ENCODE measurements around the gene S100A5.

Gene S100A5

GRCh38 chr1:153503766-153504165 lies 37.0 kb downstream of the S100A5 start:
- DNase-seq, result no peak

- no peak for DNase-seq
Observed at GRCh38 chr1:153498746-153499145, 42.0 kb downstream of the S100A5 start.

- DNase-seq, result no peak
Observed at GRCh38 chr1:153495536-153495935, 45.2 kb downstream of the S100A5 start.

GRCh38 chr1:153494976-153495535 lies 45.7 kb downstream of the S100A5 start:
- DNase-seq, result peak; percentile 73

GRCh38 chr1:153493343-153493960 lies 47.3 kb downstream of the S100A5 start:
- no peak for DNase-seq

- DNase-seq, result no peak
Observed at GRCh38 chr1:153490272-153491051, 50.3 kb downstream of the S100A5 start.

GRCh38 chr1:153488731-153489130 lies 52.0 kb downstream of the S100A5 start:
- DNase-seq, result no peak

- no peak for DNase-seq
Observed at GRCh38 chr1:153487707-153488106, 53.0 kb downstream of the S100A5 start.

Measured in effector CD4-positive, alpha-beta T cell (primary cell).